Fibroblast of skin of right quadriceps (primary cell): Measurements from ENCODE around the gene CCDC83.

Experiments used
- DNase-seq: peaks from one replicate; pipeline ENCODE4 v3.0.0-alpha.2; 2013

Gene CCDC83

DNA sequence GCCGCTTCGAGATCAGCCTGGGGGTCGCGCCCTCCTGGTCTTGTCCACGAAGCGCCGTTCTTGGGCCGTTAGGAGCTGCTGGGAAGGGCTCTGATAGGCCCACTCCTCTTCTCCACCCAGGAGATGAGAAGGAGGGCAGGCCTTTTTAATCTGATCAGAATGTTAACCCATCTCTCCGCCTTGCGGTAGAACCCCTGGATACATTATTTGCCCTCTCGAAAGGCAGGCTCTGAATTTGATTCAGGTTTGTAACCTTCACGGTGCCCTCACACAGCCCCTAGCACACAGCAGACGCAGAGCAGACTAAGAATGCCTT is at the start of gene CCDC83:
Gene CCDC83 (plus strand): TSS at position 43 of the 316 bp plus-strand sequence. CDS start 9,741 bp downstream, outside the sequence.
- no peak for DNase-seq

DNA sequence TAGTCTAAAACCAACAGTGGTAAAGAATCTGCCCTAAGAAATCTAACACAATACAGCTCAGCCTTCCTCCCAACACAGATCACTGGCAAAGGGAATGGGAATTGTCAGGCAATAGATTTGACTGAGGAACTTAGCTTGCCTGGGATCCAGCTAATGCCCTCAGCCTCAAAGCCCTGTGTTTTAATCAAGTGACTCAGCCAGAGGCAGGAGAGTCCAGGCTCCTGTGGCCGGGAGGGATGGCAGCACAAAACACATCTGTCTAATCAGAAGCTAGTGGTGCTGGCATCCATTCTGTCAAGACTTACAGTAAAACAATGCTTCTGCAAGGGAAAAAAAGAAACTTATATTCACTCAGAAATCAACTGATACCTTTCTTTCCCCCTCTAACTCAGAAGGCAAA is 49.8 kb upstream of the CCDC83 start:
- no peak for DNase-seq

DNA sequence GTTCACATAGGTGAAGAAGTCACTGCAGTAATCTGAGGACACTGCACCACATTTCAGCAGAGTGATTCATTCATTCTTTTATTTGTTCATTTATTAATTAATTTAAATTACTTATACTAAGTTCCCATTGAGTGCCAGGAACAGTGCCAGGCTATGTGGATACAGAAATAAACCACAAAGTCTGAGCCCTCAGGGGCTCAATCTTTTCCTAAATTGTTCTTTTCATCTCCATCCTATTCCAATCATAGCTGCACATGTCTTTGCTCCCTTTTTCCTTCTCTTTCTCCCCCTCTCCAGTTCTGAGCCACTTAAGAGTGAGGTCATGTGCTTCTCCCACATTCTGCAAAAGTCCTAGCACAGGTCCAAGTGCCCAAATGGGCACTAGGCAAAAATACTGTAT is 49.2 kb upstream of the CCDC83 start:
- DNase-seq = no peak

DNA sequence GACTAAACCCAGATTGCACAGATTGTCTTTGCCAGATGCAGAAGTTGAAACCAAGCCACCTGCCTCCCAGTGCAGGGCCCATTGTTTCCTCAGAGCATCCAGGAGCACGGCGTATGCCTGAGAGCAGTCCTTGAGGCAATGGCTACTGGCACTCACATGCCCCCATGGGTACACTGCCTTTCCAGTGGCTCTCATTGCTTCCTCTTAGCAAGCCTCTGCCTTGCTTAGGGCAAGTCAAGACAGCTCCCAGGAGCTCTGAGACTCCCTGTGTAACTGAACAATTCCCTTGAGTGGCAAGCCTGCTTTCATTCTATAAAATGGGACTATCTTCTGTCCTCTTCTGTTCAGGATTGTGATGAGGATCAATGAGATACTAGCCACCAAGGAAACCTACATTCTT is 48.3 kb upstream of the CCDC83 start:
- no peak for DNase-seq

DNA sequence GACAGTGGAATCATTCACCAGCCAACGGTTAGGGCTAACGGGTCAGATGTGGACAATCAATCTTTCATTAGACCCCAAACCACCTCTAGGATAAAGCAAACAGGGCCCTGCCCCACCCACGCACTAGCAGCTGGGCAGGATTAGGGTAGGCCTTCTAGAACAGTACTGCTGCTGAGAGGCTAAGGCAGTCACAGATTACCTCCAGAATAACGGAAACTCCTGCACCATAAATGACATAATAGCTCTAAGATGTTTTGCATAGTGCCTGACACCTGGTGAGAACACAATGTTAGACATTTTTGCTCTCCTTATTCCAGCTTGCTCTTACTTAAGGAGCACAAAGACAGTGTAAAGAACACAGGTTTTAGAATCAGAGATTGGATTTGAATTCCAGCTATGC is 46.0 kb upstream of the CCDC83 start:
- DNase-seq = no peak

DNA sequence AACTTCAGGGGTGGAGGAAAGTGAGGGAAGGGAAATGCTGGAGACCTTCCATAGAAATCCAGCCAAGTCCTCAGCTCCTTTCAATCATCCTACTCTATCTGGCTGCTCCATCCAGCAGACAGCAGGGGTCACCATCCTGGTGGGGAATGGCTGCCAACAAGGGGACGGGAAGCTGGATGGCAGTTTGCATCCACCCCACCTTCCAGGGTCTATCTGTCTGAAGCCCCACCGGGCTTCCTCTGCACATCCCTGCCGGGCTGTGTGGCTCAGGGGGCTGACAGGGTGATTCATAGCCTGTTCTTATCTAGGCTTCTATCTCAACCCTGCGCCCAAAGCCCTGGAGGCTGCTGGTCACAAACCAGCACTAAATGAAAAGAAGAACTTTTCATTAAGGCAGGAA is 45.3 kb upstream of the CCDC83 start:
- no peak for DNase-seq

DNA sequence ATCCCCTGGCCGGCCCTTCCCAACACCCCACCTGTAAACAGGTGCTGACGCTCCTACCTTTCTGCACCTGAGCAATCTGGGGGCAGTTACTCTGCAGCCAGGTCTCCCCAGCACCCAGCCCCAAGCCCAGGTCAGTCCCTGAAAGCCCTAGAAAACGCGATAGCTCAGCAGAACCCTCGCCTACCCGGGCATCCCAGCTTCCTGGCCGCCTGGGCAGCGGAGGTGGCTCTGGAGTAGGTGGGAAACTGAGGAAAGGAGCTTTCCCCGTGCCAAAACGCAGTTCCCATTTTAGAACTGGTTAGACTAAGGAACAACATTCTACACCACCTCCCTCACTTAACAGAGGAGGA is 44.7 kb upstream of the CCDC83 start:
- no peak for DNase-seq

DNA sequence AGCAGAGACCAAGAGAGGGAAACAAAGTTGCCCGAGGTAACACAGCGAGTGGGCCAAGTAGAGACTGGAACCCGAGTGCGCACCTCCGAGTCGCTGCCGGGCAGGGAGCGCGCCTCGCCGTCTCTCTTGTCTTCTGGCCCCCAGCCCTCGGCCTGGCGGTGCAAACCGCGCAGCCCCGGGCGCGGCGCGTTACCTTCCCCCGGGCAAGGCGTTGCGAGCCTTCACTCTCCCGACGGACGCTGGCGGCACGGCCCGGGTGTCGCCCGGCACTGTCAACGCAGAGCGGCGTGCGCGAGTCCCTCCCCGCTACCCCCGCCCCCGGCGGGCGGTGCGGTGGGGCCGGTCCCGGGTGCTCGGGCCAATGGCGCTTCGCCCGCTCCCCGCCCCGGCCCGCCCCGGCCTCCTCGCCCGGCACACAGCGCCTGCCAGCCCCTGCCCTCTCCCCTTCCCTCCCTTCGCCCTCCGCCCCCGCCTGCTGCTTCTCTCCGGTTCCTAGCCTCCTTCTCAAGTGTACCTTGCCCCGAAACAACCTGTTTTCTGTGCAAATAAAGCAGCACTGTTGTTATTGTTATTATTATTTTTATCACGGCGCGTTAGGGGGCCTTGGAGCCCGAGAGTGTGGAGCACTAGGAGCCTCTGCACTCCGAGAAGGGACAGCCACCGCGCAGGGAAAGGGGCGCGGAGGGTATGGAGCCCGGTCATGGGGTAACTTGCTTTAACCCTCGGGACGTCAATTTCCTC is 44.1 kb upstream of the CCDC83 start, which contains the start of gene SYTL2:
Gene SYTL2 (minus strand): TSS at position 271 of the 741 bp plus-strand sequence. CDS start 53,416 bp downstream, outside the sequence.
- DNase-seq = peak; percentile 56

DNA sequence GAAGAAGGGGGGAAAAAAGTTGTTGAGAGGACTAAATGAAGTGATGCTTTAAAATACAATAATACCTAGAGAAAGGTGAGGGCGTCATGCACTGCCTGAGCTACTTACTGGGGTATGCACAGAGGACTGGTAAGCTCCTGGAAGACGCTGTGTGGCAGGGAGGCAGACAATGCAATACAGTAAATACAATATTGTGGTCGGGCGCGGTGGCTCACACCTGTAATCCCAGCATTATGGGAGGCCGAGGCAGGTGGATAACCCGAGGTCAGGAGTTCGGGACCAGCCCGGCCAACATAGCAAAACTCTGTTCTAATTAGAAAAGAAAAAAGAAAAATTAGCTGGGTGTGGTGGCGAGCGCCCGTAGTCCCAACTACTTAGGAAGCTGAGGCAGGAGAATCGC is 43.6 kb upstream of the CCDC83 start:
- no peak for DNase-seq

DNA sequence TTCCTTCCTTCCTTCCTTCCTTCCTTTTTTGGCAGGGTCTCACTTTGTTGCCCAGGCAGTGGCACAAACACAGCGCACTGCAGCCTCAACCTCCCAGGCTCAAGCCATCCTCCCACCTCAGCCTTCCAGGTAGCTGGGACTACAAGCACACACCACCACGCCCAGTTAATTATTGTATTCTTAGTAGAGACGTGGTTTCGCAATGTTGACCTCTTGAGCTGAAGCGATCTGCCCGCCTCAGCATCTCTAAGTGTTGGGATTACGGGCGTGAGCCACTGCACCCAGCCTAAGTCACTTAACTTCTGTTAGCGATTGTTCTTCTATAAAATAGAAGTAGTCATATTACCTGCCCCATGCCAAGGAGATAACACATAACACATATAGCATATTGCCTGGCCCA is 41.5 kb upstream of the CCDC83 start:
- DNase-seq = no peak

DNA sequence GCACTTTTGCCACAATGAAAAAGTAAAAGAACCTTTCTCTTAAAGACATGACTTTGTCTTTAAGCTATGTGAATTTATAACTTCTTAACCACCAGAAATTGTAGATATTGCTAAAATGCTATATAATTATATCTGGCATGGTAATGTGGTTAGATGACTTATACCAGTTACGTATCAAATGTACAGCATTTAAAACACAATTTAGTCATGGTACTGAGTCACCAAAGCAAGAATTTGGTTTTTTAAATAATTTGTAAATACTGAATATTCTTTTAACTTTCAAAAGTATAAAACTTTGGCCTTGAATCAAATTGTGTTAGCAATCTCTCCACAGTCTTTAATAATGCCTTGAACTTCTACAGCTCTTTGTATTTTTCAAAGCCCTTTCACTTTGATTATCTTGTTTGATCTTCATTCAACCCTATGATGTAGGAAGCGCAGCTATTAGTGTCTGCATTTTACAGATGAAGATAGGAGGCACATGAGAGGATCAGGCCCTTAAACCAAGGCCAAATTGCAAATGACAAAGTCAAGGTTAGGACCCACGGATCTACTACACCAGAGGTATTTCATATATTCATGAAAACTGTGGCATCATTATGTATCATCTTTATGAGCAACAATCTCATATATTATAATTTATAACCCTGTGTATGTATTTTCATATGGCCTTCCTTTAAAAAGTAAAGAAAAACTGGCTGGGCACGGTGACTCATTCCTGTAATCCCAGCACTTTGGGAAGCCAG is 39.8 kb upstream of the CCDC83 start:
- DNase-seq = peak; percentile 96

DNA sequence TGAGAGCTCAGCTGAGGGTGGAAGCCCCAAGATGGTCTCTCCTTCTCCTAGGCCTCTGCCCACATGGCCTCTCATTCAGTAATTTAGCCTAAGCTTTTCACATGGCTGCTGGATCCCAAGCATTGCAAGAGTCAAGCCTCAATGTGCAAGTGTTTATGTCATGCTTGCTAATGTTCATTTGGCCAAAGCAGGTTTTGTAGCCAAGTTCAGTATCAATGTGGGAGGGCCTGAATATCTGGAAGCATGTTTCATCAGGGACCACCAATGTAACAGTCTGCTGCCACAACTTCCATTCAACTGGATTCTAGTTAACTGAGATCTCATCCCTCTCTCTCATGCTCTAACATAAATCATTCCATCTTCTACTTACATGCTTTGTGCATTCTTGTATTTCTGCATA is 35.7 kb upstream of the CCDC83 start:
- DNase-seq = no peak

DNA sequence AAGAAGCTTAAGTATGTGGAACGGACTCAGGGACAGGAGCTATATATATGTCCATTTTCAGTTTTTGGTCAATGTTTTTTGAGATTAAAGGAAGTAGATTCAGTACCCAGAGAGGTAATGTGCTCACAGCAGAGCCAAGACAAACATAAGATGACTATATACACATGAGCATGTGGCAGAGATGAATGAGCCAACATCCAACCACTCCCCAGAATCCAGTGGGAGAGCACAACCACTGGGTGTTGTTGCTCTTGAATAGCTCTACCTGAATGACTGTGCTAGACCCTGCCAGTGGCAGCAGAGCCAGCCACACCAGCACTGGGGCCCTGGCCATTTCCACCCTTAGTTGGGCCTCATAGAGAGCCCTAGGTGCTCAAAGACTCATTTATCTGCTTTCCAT is 33.5 kb upstream of the CCDC83 start:
- DNase-seq = no peak

DNA sequence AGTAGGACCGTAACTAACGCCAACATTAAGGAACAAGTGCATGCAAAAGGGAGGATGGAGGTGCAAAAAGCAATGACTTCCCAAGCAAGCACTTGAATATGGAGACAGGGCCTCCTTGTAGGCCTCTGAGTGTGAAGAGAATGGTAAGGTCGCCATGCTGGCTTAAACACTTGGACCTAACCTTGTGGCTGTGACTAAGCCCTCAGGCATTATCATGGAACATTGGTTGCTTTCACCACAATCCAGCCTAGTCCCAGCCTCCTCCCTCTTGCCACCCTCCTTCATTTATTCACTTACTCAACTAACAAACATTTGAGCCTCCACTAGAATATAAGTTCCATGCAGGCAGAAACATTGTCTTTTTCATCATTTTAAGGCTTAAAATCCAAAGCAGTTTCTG is 32.4 kb upstream of the CCDC83 start:
- DNase-seq = peak; percentile 54

DNA sequence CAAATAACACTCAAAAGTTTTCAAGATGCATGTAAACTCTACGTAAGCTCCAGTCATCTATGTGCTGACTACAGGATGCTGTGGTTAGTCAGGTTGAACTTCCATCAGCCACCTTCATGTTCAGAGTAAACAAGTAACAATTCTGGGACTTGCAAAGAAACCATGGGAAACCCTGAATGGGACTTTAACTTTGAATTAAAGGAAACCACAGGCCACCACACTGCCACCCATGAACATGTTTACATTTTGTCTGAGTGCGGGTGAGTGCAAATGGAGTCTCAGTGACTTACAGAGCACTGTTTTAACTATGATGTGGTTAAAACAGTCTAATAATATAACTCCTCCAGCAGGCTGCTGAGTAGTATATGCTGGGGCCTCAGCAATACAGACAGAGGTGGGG is 31.4 kb upstream of the CCDC83 start:
- DNase-seq = no peak

DNA sequence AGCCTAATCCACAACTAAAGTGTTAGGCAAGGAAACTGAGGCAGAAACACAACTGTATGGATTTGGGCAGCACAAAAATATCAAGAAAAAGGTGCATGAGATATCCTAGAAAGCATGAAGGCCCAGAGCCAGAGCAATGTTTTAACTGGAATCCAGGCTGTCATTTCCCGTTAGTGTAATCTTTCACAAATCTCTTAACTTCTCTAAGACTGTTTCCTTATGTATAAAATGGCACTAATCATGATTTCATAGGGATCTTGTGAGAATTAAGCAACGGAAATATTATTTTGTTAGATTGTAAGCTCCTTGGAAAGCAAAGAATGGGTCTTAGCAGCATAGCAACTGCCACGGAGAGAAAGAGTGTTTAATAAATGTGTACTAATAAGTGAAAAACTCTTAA is 29.6 kb upstream of the CCDC83 start:
- no peak for DNase-seq

DNA sequence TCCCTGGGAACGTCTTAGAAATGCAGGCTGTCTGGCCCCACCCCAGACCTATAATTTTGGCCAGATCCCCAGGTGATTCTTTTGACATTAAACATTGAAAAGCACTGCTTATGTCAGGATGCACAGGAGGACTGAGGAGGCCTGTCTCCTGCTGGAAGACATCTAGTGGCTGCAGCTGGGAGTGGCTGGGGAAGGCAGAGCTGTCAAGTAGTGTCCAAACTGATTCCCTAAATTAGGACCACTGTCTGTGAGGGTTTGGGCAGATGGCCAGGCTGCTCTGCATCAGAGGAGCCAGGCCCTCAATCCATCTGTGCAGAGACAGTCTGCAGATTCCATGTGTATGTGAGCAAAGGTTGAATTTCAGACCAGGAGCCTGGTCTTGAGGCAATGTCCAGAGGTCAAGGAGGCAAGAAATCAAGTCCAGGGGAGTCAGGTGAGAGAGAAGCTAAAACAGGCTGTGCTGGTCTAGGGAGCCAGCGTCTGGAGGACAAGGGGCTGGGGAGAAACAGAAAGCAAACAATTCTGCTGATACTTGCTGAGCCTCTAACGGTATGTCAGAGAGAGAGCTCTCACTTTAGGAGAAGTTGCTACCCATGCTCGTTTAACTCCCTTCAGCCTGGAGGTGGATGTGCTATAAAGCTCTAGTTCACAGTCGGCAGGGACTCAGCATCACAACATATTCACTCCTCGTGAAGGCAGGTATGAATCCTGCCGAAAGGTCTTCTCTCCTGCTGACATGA is 28.9 kb upstream of the CCDC83 start:
- DNase-seq = peak; percentile 57

DNA sequence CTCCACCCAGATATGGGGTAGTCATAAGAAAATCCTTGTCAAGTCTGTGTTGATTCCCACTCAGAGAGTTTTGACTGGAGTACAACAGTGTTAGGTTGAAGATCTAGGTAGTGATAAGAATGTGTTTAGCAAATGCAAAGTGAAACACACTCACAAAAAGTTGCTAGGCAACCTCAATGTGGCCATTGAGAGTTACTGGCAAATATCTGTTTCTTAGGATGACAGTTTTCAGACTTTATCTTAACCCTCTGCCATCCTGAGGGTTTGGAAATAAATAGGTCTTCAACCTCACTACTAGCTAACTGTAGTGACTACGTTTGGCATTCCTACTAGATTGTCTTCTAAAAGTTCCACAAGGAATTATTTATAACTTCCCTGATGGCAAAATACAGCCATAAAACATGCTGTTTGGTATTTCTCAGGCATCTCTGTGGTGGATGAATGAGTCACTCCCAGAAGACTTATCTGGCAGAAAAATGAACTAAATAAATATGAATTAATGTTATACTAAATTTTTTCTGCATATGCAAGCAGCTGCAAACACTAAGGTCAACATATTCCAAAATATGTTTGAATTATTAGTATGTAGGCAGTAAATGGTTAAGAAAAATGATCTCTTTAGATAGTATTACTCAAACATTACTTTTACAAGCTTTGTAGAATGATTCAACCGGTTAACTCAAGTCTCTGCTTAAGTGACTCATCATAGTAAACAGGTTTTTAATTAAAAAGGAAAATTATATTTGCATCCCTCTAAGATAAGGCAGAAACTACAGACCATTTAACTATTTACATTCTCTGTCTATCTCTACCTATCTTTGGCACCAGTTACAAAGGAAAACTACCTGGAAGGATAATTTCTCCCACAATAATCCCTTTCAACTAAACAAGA is 27.2 kb upstream of the CCDC83 start:
- peak; percentile 98 for DNase-seq

DNA sequence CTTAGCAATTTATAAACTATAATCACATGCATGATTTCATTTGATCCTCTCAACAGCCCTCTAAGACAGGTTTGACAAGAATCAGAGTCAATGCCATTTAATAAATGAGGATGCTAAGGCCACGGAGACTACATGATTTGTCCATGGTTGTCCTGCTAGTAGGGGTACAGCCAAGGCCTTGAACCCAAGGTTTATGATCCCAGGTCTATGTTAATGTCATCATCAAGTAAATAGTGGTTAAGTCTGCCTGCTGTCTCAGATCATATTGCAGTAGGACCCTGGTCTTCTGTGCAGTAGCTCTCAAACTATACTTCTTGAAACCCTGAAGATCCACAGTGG is 26.6 kb upstream of the CCDC83 start:
- no peak for DNase-seq

DNA sequence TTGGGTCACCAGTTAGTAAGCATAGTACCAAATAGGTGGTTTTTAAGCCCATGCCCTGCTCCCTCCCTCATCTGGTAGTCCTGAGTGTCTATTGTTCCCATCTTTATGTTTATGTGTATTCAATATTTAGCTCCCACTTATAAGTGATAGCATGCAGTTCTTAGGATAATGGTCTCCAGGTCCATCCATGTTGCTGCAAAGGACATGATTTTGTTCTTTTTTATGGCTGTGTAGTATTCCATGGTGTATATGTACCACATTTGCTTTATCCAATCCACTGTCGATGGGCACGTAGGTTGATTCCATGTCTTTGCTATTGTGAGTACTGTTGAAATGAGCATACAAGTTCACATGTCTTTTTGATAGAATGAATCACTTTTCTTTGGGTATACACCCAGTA is 26.0 kb upstream of the CCDC83 start:
- no peak for DNase-seq

DNA sequence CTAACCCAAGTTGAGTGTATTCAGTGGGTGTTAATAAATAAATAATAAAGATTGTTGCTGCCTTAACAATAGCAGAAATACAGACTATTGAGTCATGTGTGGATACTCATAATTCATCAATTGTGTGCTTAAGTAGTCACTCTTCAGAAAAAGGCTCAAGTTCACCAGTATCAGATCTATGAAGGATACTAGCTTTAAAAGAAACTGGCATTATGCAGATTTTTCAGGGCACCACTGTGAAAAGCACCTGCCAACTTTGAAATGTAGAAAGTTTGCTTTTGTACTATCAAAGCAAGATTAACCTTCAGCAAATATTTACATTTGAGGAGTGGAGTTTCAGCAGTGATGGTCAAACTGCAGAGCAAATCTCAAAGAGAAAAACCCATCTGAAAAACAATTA is 24.1 kb upstream of the CCDC83 start:
- no peak for DNase-seq

DNA sequence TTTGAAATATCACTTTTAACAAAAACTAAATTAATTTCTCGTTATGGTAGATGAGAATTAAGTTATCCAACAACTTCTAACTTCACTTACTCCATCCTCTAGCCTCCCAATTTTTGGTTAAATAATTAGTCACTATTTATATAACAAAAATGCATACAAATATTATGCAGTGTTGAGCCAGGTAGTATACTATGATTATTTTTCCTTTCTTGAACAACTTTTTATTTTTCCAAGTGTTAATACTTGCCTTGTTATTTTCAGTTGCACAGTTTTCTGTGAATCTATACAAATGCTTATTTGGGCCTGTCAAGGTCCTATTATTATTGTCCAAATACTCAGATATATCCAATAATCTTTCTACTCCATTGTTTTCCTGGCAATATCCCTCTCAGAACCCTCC is 19.9 kb upstream of the CCDC83 start:
- DNase-seq = no peak

DNA sequence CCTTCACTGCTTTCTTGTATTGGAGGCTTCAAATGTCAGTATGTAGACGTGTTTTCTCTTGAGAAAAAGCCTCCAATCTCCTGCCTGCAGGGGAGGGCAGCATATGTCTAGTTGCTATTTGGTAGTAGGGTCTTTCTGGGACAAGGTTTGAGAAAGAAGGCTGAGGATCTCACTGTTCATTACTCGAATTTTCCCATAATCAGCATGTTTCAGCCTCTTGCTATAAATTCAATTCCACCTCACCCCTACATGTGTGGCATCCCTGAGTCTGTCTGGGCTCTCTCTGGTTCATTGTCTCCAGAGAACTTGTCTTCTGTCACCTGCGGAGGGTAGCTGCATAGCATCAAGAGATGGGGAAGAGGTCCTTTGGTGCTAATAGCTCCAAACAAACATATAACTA is 19.5 kb upstream of the CCDC83 start:
- no peak for DNase-seq
